OCI-LY7 (cell line): ENCODE measurements around the gene FGD5.

ENCODE experiments used
- EZH2phosphoT487 ChIP-seq: fragments of 200-600 bp; sonication (generic); IDR thresholded peaks from 2 replicates; pipeline ENCODE4 v1.6.1; 2018; ENCODE audit warnings: low read depth, borderline replicate concordance, mild to moderate bottlenecking, mixed run types, antibody characterized with exemption, low read length, moderate library complexity, mixed read lengths
- TF ChIP-seq, protein P1 (sequence below): fragments of 200-600 bp; sonication (generic); conservative IDR thresholded peaks from 2 replicates; pipeline ENCODE4 v1.5.1; 2014; ENCODE audit warnings: mild to moderate bottlenecking, antibody characterized with exemption, low read length, moderate library complexity, mixed read lengths

DNA sequence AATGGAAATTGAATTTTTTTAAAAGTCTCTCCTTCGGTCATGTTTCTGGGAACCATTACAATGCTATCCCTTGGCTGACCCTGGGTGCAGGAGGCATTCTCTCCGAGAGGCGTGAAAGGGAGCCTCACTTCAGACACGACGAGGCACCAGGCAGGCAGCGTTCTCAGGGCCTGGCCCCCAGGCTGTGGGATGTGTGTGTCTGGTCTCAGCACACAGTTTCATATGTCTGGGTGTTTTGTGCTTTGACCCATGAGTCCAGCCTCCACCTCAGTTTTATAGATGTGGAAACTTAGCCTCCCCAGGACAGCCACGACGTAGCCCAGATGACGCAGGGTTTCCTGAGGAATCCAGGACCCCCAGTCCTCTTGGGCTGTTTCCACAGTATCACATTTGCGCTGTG lies 34.0 kb downstream of the FGD5 start:
- TF ChIP-seq, protein P1, sequence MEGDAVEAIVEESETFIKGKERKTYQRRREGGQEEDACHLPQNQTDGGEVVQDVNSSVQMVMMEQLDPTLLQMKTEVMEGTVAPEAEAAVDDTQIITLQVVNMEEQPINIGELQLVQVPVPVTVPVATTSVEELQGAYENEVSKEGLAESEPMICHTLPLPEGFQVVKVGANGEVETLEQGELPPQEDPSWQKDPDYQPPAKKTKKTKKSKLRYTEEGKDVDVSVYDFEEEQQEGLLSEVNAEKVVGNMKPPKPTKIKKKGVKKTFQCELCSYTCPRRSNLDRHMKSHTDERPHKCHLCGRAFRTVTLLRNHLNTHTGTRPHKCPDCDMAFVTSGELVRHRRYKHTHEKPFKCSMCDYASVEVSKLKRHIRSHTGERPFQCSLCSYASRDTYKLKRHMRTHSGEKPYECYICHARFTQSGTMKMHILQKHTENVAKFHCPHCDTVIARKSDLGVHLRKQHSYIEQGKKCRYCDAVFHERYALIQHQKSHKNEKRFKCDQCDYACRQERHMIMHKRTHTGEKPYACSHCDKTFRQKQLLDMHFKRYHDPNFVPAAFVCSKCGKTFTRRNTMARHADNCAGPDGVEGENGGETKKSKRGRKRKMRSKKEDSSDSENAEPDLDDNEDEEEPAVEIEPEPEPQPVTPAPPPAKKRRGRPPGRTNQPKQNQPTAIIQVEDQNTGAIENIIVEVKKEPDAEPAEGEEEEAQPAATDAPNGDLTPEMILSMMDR, result no peak
- TF ChIP-seq EZH2phosphoT487, result no peak
